ENCODE data around the gene CAPZA3. TPM values are rescaled to one million over a fixed set of nuclear protein-coding genes. Genes with fewer than 3 reads are reported as not detected.

Gene CAPZA3
- total RNA-seq, 2 donors from 2014 or later, result not detected

DNA sequence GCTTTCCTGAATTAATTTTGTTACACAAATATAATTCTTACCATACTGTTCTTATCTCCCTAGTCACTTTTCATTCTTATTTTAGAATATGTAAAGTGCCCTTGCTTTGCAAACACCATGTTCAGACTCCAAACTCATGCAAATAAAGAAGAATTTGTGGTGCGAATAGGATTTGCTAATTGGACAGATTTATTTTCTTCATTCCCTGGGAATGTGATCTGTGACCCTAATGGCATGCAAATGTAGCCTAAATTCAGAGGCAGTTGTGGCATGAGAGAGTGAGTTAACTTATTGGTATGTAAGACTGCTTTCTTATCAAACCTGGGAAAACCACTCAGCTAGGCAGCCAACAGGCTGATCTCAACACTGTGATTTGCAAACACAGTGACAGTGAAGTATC, 10.0 kb downstream of the CAPZA3 start:
- DNase-seq (ENCODE audit: low spot score) (no peak), ATAC-seq (ENCODE audit: insufficient number of reproducible peaks, low FRiP score, low read depth) (no peak)
- H3K4me1 ChIP-seq (ENCODE audit: control insufficient read depth in 1 of 2, low read depth in 2 of 2), result peaks cover 0 to 11% of the 10 kb centered on the region in 2 donors
- H3K9me3 ChIP-seq, result no peaks in the 10 kb centered on the region
- no peaks in the 10 kb centered on the region for H3K36me3 ChIP-seq
- H3K27me3 ChIP-seq (replicated peaks; ENCODE audit: insufficient read depth), result no peaks in the 10 kb centered on the region
- TF ChIP-seq CTCF (IDR thresholded peaks at IDR 0.05), result no peak
- H3K27ac ChIP-seq, result no peak overlapping the region
- H3K4me3 ChIP-seq, result no peak overlapping the region

- Histone ChIP-seq H3K4me1 (ENCODE audit: control insufficient read depth in 1 of 2, low read depth in 2 of 2) (peaks cover 0 to 11% of the 10 kb centered on the region in 2 donors), H3K27me3 (replicated peaks; ENCODE audit: insufficient read depth) (no peaks in the 10 kb centered on the region), H3K36me3 (no peaks in the 10 kb centered on the region), H3K27ac (no peak overlapping the region), H3K4me3 (no peak overlapping the region), H3K9me3 (no peaks in the 10 kb centered on the region)
- TF ChIP-seq CTCF (IDR thresholded peaks at IDR 0.05), result no peak
- DNase-seq (ENCODE audit: low spot score) (no peak), ATAC-seq (ENCODE audit: insufficient number of reproducible peaks, low FRiP score, low read depth) (no peak)
These were observed 11.6 kb downstream of the CAPZA3 start for GRCh38 chr12:18749386-18749957.

DNA sequence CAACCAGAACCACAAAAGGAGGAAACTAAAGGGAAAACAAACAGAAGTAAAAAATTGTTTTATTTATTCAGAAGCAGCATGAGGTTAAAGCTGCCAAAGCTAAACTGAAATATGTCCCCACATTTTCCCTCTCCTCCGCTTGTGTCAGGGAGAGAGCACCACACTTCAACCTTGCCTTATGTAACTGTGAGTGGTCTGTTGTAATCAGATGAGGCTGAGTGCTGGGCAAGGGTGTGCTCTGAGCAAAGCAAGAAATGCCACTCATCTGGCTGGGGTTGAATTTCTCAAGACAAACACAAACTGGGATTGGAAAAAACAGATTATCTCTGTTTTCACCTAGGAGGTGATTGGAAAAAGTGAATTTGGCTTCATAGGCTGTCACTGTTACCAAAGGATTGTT, 12.2 kb downstream of the CAPZA3 start:
- no peak for ATAC-seq (ENCODE audit: insufficient number of reproducible peaks, low FRiP score, low read depth)
- H3K27me3 ChIP-seq (replicated peaks; ENCODE audit: insufficient read depth), result no peaks in the 10 kb centered on the region
- no peaks in the 10 kb centered on the region for H3K9me3 ChIP-seq
- DNase-seq (ENCODE audit: low spot score), result no peak
- no peak overlapping the region for H3K27ac ChIP-seq
- H3K4me3 ChIP-seq, result no peak overlapping the region
- no peak for TF ChIP-seq CTCF (IDR thresholded peaks at IDR 0.05)
- H3K4me1 ChIP-seq (ENCODE audit: control insufficient read depth in 1 of 2, low read depth in 2 of 2), result peaks cover 0 to 11% of the 10 kb centered on the region in 2 donors
- no peaks in the 10 kb centered on the region for H3K36me3 ChIP-seq

- no peaks in the 10 kb centered on the region for H3K9me3 ChIP-seq
- no peak overlapping the region for H3K4me3 ChIP-seq
- peaks cover 0 to 11% of the 10 kb centered on the region in 2 donors for H3K4me1 ChIP-seq (ENCODE audit: control insufficient read depth in 1 of 2, low read depth in 2 of 2)
- no peaks in the 10 kb centered on the region for H3K36me3 ChIP-seq
- no peak overlapping the region for H3K27ac ChIP-seq
- TF ChIP-seq CTCF (IDR thresholded peaks at IDR 0.05), result no peak
- no peak for ATAC-seq (ENCODE audit: insufficient number of reproducible peaks, low FRiP score, low read depth)
- no peak for DNase-seq (ENCODE audit: low spot score)
- no peaks in the 10 kb centered on the region for H3K27me3 ChIP-seq (replicated peaks; ENCODE audit: insufficient read depth)
These were observed 13.9 kb downstream of the CAPZA3 start for GRCh38 chr12:18751866-18752265.

DNA sequence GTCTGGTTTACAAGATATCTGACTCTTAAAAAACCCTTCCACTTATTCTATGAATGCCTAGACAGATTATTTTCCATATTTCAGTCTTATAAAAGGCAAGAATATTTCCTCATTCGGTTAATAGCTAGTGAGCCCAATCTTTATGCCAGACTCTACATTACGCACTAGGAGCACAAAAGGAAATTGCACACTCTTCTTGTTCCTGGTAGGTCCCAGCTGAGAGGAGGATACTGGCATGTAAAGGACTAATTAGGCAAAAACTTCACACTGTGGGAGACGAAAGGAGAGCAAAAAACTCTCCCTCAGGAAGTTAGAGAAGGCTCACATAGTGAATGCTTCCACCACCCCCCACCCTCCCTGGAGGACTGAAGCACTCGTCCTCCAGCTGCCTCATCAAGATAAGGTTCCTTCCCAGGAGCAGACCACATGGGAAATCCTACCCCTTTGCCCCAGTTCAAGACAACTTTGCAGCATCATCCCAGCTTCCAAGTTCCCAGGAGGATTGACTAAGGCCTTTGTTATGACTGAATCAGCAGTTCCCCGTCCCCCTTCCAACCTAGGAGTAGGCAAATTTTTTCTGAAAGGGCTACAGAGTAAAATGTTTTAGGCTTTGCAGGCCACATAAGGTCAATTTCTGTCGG, 14.5 kb downstream of the CAPZA3 start:
- no peaks in the 10 kb centered on the region for H3K36me3 ChIP-seq

More for the DNA sequence above, 14.5 kb downstream of the CAPZA3 start:
- H3K9me3 ChIP-seq, result no peaks in the 10 kb centered on the region
- no peak for ATAC-seq (ENCODE audit: insufficient number of reproducible peaks, low FRiP score, low read depth)
- H3K27me3 ChIP-seq (replicated peaks; ENCODE audit: insufficient read depth), result no peaks in the 10 kb centered on the region
- no peak for DNase-seq (ENCODE audit: low spot score)
- peaks cover 0 to 9% of the 10 kb centered on the region in 2 donors for H3K4me1 ChIP-seq (ENCODE audit: control insufficient read depth in 1 of 2, low read depth in 2 of 2)
- no peak overlapping the region for H3K27ac ChIP-seq
- no peak for TF ChIP-seq CTCF (IDR thresholded peaks at IDR 0.05)
- H3K4me3 ChIP-seq, result no peak overlapping the region
